GM23338 (cell line): ENCODE measurements around the gene DSE.

ENCODE experiments used
- CREB1 ChIP-seq: fragments of 250-450 bp; sonication (Bioruptor Pico); IDR thresholded peaks from 2 replicates; pipeline ENCODE4 v1.5.0; 2020; ENCODE audit warnings: low read depth, mild to moderate bottlenecking, moderate library complexity
- CTCF ChIP-seq, 2 experiments: fragments of 200-600 bp in 1 of 2; sonication (generic) in 1 of 2; conservative IDR thresholded peaks; 2 replicates each; pipeline versions ENCODE4 v1.5.1 to v1.6.1; 2016 to 2017; ENCODE audit warnings: antibody characterized with exemption in 2 of 2, low read depth in 2 of 2, mild to moderate bottlenecking in 2 of 2, moderate library complexity in 1 of 2
- ETS1 ChIP-seq: IDR thresholded peaks from 2 replicates; pipeline ENCODE4 v1.6.1; 2016; ENCODE audit warnings: antibody characterized with exemption
- EZH2 ChIP-seq: fragments of 200-600 bp; sonication (generic); IDR thresholded peaks from one replicate; pipeline ENCODE4 v1.8.0; 2017; ENCODE audit warnings: antibody characterized with exemption, mild to moderate bottlenecking, low read depth; ENCODE audit not compliant: unreplicated experiment
- EZH2phosphoT487 ChIP-seq: fragments of 200-600 bp; sonication (generic); IDR thresholded peaks from one replicate; pipeline ENCODE4 v1.8.1; 2018; ENCODE audit warnings: antibody characterized with exemption; ENCODE audit not compliant: unreplicated experiment
- JUNB ChIP-seq: IDR thresholded peaks from one replicate; pipeline ENCODE4 v1.6.1; 2016; ENCODE audit warnings: antibody characterized with exemption; ENCODE audit not compliant: unreplicated experiment
- NANOG ChIP-seq: IDR thresholded peaks from 2 replicates; pipeline ENCODE4 v1.6.1; 2016; ENCODE audit warnings: antibody characterized with exemption, borderline replicate concordance
- POLR2AphosphoS5 ChIP-seq: IDR thresholded peaks from 2 replicates; pipeline ENCODE4 v1.6.1; 2016; ENCODE audit warnings: antibody characterized with exemption, low read depth
- REST ChIP-seq: IDR thresholded peaks from one replicate; pipeline ENCODE4 v1.6.1; 2018; ENCODE audit warnings: antibody characterized with exemption; ENCODE audit not compliant: unreplicated experiment
- STAT1 ChIP-seq: IDR thresholded peaks from one replicate; pipeline ENCODE4 v1.6.1; 2016; ENCODE audit warnings: antibody characterized with exemption; ENCODE audit not compliant: unreplicated experiment
- ZNF114 ChIP-seq: fragments of 250-450 bp; sonication (Bioruptor Pico); IDR thresholded peaks from 2 replicates; pipeline ENCODE4 v1.5.0; 2020; ENCODE audit warnings: mild to moderate bottlenecking, moderate library complexity
- ZNF331 ChIP-seq: fragments of 250-450 bp; sonication (Bioruptor Pico); IDR thresholded peaks from 2 replicates; pipeline ENCODE4 v1.5.0; 2020; ENCODE audit warnings: low read depth, mild to moderate bottlenecking, moderate library complexity
- ZNF462 ChIP-seq: fragments of 250-450 bp; sonication (Bioruptor Pico); IDR thresholded peaks from 2 replicates; pipeline ENCODE4 v1.5.0; 2020; ENCODE audit warnings: mild to moderate bottlenecking, moderate library complexity

- TF ChIP-seq CTCF (conservative IDR thresholded peaks at IDR 0.05; ENCODE audit: low read depth in 2 of 2) (no peak), EZH2 (no peak), REST (no peak), ZNF462 (CRISPR knock-in tag) (no peak), EZH2phosphoT487 (no peak), STAT1 (no peak), POLR2AphosphoS5 (no peak), ETS1 (no peak), CREB1 (CRISPR knock-in tag) (no peak), NANOG (no peak), JUNB (no peak), ZNF114 (no peak), ZNF331 (CRISPR knock-in tag) (no peak)
These were observed 18.0 kb upstream of the DSE start for GRCh38 chr6:116352515-116353471.
